HUES64 (cell line): ENCODE results near the gene MGAT4C.

Source experiments
- H3K27ac ChIP-seq: 2 replicates; pipeline ENCODE4 v1.7.0; 2013; ENCODE audit warnings: low read depth, low read length, inconsistent platforms
- H3K27me3 ChIP-seq: 2 replicates; pipeline ENCODE4 v1.6.1; 2013; ENCODE audit warnings: mild to moderate bottlenecking, low read length; ENCODE audit not compliant: insufficient read depth
- H3K36me3 ChIP-seq: 2 replicates; pipeline ENCODE4 v1.6.1; 2013; ENCODE audit warnings: mild to moderate bottlenecking, low read length; ENCODE audit not compliant: insufficient read depth
- H3K4me1 ChIP-seq: 2 replicates; pipeline ENCODE4 v1.6.1; 2013; ENCODE audit warnings: mild to moderate bottlenecking, low read length, moderate library complexity; ENCODE audit not compliant: insufficient read depth
- H3K4me3 ChIP-seq: 2 replicates; pipeline ENCODE4 v1.5.1; 2013; ENCODE audit warnings: mild to moderate bottlenecking, low read length, moderate library complexity
- H3K9ac ChIP-seq: 2 replicates; pipeline ENCODE4 v1.6.1; 2013; ENCODE audit warnings: mild to moderate bottlenecking, low read depth, low read length
- H3K9me3 ChIP-seq: 2 replicates; pipeline ENCODE4 v1.6.1; 2013; ENCODE audit warnings: low read depth, low read length; ENCODE audit not compliant: insufficient read depth
- WGBS: fragments of 150-250, 120-280 bp; methylation state at CpG from one replicate; pipeline ENCODE4 v1.1.7; 2013; ENCODE audit warnings: missing lambda C conversion rate; 5-methylcytosine and 5-hydroxymethylcytosine counted together

The MGAT4C gene

DNA sequence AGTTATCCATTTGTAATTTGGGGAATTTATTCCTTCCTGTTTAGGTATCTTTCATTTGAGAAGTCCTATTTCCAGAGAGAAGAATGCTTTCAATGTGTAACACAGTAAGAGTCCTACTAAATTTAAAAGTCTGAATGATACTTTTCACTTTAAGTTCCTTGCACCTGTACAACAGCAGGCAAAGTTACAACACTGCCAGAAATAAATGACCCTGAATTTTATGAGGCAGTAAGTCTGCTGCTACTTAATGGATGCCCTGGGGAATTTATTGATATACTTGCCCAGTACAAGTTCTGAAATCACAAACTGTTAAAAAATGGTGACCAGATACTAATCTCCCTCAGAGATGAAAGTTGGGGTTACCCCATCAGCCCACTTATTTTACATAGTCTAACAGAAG is 329.0 kb downstream of the MGAT4C start:
- Histone ChIP-seq H3K27me3 (no peaks in the 10 kb centered on the region), H3K9ac (no peak overlapping the region), H3K9me3 (peaks cover 9% of the 10 kb centered on the region; the same call in 1 of the 2 replicates), H3K27ac (no peak overlapping the region), H3K36me3 (no peaks in the 10 kb centered on the region; the same call in 1 of the 2 replicates), H3K4me3 (no peak overlapping the region), H3K4me1 (peaks cover 9% of the 10 kb centered on the region)

DNA sequence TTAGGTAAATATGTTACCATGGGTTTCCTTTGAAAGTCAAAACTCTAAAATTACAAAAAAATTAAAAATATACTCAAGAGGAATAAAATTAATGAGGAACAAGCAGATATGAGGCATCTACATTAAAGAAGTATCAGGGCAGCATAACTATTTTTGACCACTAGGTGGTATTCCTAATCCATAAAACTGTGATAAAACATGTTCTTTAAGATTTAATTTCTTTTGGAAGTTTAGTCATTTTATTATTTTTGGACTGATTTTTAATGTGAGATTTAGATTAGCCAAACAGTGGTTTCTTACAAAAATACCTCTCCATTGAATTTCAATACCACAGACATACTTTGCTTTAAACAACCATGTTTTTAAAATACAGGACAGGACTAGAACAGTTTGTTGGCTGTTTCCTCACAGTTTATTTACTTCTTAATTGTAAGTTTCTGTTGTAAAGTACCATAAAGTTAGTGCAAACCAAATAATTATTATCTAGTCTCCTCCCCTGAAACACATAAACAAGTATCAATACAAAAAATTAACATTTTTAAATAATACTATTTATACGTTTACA is 332.3 kb downstream of the MGAT4C start:
- WGBS, result no CpG with 5 or more reads among the region's 1 CpG

GRCh38 chr12:85920324-85920947 is 335.8 kb downstream of the MGAT4C start:
- no peaks in the 10 kb centered on the region for H3K27me3 ChIP-seq
- H3K9me3 ChIP-seq, result no peaks in the 10 kb centered on the region
- no peak overlapping the region for H3K9ac ChIP-seq
- WGBS, result 15% methylated on average over 1 of the region's 3 CpGs
- H3K27ac ChIP-seq, result no peak overlapping the region
- no peak overlapping the region for H3K4me3 ChIP-seq
- peaks cover 9% of the 10 kb centered on the region for H3K4me1 ChIP-seq
- no peaks in the 10 kb centered on the region for H3K36me3 ChIP-seq

More for the DNA sequence above, 332.3 kb downstream of the MGAT4C start:
- H3K36me3 ChIP-seq, result no peaks in the 10 kb centered on the region
- H3K9me3 ChIP-seq, result 0 out of 2 replicates have a peak, but pooled peaks cover 4% of the 10 kb centered on the region
- H3K9ac ChIP-seq, result no peak overlapping the region
- H3K4me1 ChIP-seq, result peaks cover 9% of the 10 kb centered on the region
- no peak overlapping the region for H3K4me3 ChIP-seq
- H3K27me3 ChIP-seq, result no peaks in the 10 kb centered on the region
- no peak overlapping the region for H3K27ac ChIP-seq
